Mucosa of gallbladder (tissue), 1 donor: ENCODE data around the gene TUBB4B. TPM values are rescaled to one million over a fixed set of nuclear protein-coding genes. Genes with fewer than 3 reads are reported as not detected.
"Not testable (repeated sequence)": the region's sequence is repeated elsewhere in the genome, so short reads cannot be mapped to it uniquely, and the experiment has no call there.

ENCODE experiments used
- DNase-seq: peaks from one replicate; pipeline ENCODE4 v3.0.0-alpha.2; 2020; ENCODE audit warnings: low spot score
- total RNA-seq: library from RNA; stranded (reverse); gene quantifications from one replicate; pipeline ENCODE4 v1.2.1, GENCODE V29; 2021
- donor health status: DM: no; HTN: no; CAD: no.

The TUBB4B gene
- total RNA-seq, 1 donor from 2014 or later = 296 TPM

- peak; percentile 85 for DNase-seq
Measured at GRCh38 chr9:137236238-137236935, 4.7 kb upstream of the TUBB4B start.

GRCh38 chr9:137236936-137237421 lies 4.1 kb upstream of the TUBB4B start:
- DNase-seq = no peak

GRCh38 chr9:137237759-137238726 lies 3.0 kb upstream of the TUBB4B start:
- no peak for DNase-seq

GRCh38 chr9:137239541-137240200 lies 1.4 kb upstream of the TUBB4B start:
- not testable (repeated sequence) for DNase-seq

GRCh38 chr9:137240318-137240840 lies 708 bp upstream of the TUBB4B start:
- peak; percentile 60 for DNase-seq

GRCh38 chr9:137241490-137242268 lies 592 bp downstream of the TUBB4B start:
- DNase-seq = no peak

GRCh38 chr9:137242269-137243203 lies 1.4 kb downstream of the TUBB4B start:
- DNase-seq = no peak

GRCh38 chr9:137243266-137243625 lies 2.2 kb downstream of the TUBB4B start:
- DNase-seq = not testable (repeated sequence)

GRCh38 chr9:137243626-137244485 lies 2.8 kb downstream of the TUBB4B start:
- no peak for DNase-seq

GRCh38 chr9:137244486-137245449 lies 3.7 kb downstream of the TUBB4B start:
- DNase-seq = no peak

- DNase-seq = no peak
Measured at GRCh38 chr9:137245450-137246421, 4.6 kb downstream of the TUBB4B start.

- DNase-seq = no peak
Measured at GRCh38 chr9:137247135-137247915, 6.2 kb downstream of the TUBB4B start.

GRCh38 chr9:137247916-137248175 lies 6.8 kb downstream of the TUBB4B start:
- DNase-seq = no peak

- no peak for DNase-seq
Measured at GRCh38 chr9:137250329-137251193, 9.5 kb downstream of the TUBB4B start.

GRCh38 chr9:137251194-137251461 lies 10.0 kb downstream of the TUBB4B start, which contains the start of gene STPG3:
STPG3 (plus strand) TSS chr9:137251286; CDS start chr9:137251287, 1 bp downstream.
- DNase-seq = no peak
